ENCODE data around the gene COPZ2.
"Not testable (repeated sequence)": the region's sequence is repeated elsewhere in the genome, so short reads cannot be mapped to it uniquely, and the experiment has no call there.

The COPZ2 gene

GRCh38 chr17:48003417-48004151 is 34.0 kb downstream of the COPZ2 start:
- no peak for TF ChIP-seq CTCF (conservative IDR thresholded peaks at IDR 0.05; ENCODE audit: low read depth, low read length)
- no peak for DNase-seq (ENCODE audit: low read depth)
- H3K4me3 ChIP-seq (ENCODE audit: low read depth, low read length): no peak overlapping the region

GRCh38 chr17:48002916-48003416 is 34.6 kb downstream of the COPZ2 start:
- no peak overlapping the region for H3K4me3 ChIP-seq (ENCODE audit: low read depth, low read length)
- DNase-seq (ENCODE audit: low read depth): no peak
- no peak for TF ChIP-seq CTCF (conservative IDR thresholded peaks at IDR 0.05; ENCODE audit: low read depth, low read length)

GRCh38 chr17:48002266-48002915 is 35.2 kb downstream of the COPZ2 start:
- H3K4me3 ChIP-seq (ENCODE audit: low read depth, low read length): no peak overlapping the region
- no peak for TF ChIP-seq CTCF (conservative IDR thresholded peaks at IDR 0.05; ENCODE audit: low read depth, low read length)
- peak; percentile 83 for DNase-seq (ENCODE audit: low read depth)

GRCh38 chr17:48001657-48002056 is 35.9 kb downstream of the COPZ2 start:
- not testable (repeated sequence) for DNase-seq (ENCODE audit: low read depth); H3K4me3 ChIP-seq (ENCODE audit: low read depth, low read length)

GRCh38 chr17:48001197-48001596 is 36.4 kb downstream of the COPZ2 start:
- H3K4me3 ChIP-seq (ENCODE audit: low read depth, low read length): no peak overlapping the region
- peak; percentile 53 for DNase-seq (ENCODE audit: low read depth)
- TF ChIP-seq CTCF (conservative IDR thresholded peaks at IDR 0.05; ENCODE audit: low read depth, low read length): no peak

- TF ChIP-seq CTCF (conservative IDR thresholded peaks at IDR 0.05; ENCODE audit: low read depth, low read length): no peak
- no peak for DNase-seq (ENCODE audit: low read depth)
- H3K4me3 ChIP-seq (ENCODE audit: low read depth, low read length): no peak overlapping the region
Observed at GRCh38 chr17:47999582-47999981, 38.0 kb downstream of the COPZ2 start.

- no peak for TF ChIP-seq CTCF (conservative IDR thresholded peaks at IDR 0.05; ENCODE audit: low read depth, low read length)
- no peak overlapping the region for H3K4me3 ChIP-seq (ENCODE audit: low read depth, low read length)
- DNase-seq (ENCODE audit: low read depth): no peak
Observed at GRCh38 chr17:47998044-47998443, 39.6 kb downstream of the COPZ2 start.

All from choroid plexus epithelial cell (primary cell).